ENCODE data around the gene DDAH2.
A peak's percentile ranks its signal among the peaks of the same experiment; 100 is the strongest.

The DDAH2 gene

DNA sequence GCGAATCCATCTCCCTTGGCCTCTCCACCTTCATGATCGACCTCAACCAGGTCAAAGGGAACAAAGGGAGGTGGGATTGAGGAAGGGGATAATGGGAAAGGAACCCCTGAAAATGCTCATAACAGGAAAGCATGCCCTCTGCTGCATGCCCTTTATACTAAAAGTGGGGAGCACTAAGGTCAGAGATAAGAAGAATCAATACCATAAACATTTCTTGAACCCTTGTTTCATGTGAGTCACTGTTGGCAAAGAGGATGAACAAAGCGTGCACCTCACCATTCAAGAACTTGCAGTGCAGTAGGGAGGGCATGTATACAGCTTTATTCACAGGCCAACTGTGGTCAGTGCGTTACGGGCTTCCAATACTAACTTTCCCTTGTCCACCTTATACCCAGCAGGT lies 31.7 kb upstream of the DDAH2 start:
- DNase-seq, result no peak

DNA sequence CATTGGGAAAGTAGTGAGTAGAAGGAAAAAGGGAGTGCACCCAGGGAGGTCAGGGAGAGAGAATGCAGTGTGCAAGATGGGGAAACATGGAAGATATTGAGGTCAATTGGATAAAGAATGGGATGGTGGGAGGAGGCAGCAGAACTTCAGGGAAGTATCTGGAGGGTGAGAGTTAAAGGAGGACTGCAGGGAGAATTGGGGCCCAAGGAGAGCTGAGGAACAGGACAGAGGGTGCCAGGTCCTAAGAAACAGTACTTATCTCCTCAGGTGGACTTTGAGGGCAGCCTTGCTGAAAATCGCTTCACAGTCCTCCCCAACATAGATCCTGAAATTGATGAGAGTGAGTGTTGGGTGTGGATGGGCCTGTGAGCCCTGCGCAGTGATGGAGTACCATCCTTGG lies 29.2 kb upstream of the DDAH2 start:
- no peak for DNase-seq

DNA sequence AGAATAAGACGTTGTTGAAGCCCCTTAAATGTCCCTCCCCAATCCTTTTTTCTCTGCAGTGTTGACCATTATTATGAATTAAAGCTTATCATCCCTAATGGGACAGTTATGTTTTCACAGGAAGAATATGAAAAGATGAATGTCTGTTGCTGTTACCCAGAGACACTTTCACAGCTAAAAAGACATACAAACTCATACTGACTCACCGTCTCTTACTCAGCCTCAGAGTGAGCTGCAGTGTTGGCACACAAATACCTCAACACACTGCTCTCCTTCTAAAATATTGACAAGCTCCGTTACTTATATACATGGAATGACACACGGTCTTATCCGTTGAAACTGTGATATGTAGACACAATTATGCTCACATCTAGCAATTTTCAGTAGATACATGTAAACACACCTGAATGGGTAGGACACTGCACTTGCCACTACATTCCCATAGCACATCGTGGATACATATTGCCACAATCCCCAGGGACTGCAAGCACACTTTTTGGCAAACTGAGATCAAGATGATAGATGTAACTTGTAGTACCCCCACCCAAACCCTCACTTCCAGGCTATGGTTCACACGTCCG lies 23.7 kb upstream of the DDAH2 start:
- no peak for DNase-seq

DNA sequence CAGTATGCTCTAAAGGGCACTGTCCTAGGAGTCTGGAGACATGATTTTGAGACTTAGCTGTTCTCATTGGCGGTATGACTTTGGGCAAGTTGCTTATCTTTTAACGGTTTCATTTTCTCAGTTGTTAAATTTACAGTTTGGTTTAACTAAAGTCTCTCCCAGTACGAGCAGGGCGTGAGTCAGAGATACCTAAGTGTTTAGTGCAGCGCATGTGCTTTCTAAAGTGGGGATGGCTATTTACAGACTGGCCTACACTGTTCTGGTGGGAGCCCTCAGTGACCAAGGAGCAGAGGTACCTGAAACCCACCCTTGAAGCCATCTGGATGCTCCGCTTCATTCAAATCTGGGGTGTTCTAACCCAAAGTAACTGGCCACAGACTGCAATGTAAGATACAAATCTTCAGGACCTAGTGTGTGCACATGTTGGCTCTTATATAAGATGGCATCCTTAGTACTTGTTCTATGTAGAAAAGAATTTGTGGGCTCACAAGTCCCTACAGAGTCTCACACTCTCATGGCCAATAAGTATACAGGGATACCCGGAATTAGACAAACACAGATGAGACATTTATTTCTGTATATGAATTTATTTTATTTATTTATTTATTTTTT lies 21.4 kb upstream of the DDAH2 start:
- DNase-seq, result no peak

DNA sequence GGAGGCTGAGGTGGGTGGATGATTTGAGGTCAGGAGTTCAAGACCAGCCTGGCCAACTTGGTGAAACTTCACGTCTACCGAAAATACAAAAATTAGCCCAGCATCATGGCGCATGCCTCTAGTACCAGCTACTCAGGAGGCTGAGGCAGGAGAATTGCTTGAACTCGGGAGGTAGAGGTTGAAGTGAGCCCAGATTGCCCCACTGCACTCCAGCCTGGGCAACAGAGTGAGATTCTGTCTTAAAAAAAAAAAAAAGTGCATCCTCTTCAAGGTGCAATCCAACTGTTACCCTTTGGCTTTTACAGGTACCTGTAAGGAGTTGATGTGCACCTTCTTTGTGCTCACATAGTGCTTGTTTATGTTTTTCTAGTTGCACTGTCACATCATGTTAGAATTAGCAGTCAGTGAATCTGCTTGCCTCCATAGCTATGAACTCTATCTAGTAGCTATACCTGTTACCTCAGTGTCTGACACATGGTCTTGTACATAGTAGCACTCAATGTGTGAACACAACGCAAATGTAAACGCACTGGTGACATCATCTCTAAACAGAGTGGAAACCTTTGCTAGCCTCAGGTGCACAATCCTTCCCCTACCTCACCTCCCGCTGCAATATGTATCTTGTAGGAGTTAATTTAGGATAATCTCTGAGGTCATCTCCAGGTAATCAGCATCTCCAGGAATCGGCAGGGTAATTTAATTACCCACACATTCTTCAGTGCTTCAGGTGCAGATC lies 20.4 kb upstream of the DDAH2 start:
- no peak for DNase-seq

DNA sequence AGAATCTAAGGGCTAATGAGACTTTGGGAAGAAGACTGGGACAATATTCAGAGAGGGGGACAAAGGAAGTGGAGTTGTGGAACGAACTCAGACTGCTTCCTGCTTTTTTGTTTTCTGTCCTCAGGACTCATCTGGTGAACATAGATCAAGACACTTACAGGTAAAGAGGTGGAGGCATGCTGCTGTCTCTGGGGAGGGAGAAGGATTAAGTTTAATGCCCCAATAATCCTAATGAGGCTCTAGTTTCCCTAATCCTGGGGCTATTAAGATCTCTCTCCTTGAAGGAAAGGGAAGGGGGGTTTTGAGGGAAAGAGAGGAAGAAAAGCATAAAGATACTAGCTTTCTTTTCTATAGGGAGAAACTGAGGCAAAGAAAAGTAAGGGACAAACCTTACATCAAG lies 15.3 kb upstream of the DDAH2 start:
- no peak for DNase-seq

DNA sequence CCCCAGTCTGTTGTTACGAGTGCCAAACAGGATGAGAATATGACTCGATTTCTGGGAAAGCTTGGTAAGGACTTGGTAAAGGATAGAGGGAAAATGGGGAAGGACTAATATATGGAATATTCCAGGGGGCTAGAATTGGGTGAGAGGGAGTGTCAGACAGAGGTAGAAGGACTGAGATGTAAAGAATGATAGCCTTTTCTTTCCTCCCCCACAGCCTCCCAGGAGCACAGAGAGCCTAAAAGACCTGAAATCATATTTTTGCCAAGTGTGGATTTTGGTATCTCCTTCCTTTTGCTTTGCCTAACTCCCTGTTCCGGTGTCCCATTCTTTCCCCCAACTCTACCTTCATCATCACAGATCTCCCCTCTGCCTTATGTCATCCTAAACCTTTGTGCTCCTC lies 13.8 kb upstream of the DDAH2 start:
- DNase-seq, result no peak

DNA sequence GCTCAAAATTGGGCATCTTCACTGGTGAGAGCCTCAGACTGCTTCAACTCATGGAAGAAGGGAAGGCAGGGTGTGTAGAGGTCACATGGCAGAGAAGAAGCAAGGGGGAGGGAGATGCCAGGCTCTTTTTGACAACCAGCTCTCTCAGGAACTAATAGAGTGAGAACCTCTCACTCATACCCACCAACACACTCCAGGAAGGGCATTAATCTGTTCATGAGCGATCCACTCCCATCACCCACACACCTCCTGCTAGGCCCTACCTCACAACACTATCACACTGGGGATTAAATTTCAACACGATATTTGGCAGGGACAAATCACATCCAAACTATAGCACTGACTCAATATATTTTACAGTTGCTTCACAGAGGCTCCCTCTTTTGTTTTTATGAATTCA lies 12.7 kb upstream of the DDAH2 start:
- DNase-seq, result no peak

DNA sequence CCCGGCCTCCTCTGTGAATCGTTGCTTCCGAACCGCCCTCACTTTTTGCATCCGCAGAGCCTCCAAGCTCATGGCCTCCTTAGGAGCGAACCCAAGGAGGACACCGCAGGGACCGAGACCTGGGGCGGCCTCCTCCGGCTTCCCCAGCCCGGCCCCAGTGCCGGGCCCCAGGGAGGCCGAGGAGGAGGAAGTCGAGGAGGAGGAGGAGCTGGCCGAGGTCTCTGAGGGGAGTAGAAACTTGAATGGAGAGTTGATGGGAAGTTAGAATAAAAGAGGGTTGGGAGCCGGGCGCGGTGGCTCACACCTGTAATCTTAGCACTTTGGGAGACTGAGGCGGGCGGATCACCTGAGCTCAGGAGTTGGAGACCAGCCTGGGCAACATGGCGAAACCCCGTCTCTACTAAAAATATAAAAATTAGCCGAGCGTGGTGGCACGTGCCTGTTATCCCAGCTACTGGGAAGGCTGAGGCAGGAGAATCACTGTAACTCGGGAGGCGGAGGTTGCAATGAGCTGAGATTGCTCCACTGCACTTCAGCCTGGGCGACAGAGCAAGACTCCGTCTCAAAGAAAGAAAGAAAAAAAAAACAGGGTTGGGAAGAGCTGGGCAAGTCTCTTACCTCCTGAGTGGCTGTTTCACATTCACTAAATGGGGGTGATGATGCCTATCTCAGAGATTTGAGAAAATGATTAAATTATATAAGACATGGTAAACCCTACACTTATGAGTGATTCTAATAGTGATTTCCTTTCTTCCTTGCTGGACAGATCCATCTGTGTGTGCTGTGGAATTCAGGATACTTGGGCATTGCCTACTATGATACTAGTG lies 11.5 kb upstream of the DDAH2 start:
- no peak for DNase-seq

DNA sequence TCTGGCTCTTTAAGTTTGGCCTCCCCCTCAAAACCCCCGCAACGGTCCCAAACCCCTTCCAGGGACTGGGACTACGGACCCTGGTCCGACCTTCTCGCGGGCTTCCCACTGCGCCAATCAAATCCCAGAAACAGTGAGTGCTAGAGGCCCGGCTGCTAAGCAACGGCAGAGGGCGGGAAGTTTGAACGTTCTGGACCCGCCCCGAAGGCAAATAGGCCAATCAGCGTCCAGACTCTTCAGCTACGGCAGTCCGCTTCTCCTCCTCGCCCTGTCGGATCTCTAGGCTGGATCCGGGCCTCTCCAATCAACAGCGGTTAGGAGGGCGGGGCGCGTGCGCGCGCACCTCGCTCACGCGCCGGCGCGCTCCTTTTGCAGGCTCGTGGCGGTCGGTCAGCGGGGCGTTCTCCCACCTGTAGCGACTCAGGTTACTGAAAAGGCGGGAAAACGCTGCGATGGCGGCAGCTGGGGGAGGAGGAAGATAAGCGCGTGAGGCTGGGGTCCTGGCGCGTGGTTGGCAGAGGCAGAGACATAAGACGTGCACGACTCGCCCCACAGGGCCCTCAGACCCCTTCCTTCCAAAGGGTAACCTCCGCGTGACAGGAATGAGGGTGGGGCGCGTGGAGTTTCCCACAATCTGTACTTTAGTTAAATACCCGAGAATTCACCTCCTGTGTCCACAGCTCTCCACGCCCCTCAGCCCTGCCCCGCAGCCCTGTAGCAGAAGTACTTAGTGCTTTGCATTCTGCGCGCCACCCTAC lies 10.7 kb upstream of the DDAH2 start, which contains the start of gene MSH5:
MSH5 (plus strand) TSS at position 367 of the 758 bp plus-strand sequence. CDS start 462 bp downstream, outside the sequence.
- peak; percentile 78 to 90 (median 87) for DNase-seq

DNA sequence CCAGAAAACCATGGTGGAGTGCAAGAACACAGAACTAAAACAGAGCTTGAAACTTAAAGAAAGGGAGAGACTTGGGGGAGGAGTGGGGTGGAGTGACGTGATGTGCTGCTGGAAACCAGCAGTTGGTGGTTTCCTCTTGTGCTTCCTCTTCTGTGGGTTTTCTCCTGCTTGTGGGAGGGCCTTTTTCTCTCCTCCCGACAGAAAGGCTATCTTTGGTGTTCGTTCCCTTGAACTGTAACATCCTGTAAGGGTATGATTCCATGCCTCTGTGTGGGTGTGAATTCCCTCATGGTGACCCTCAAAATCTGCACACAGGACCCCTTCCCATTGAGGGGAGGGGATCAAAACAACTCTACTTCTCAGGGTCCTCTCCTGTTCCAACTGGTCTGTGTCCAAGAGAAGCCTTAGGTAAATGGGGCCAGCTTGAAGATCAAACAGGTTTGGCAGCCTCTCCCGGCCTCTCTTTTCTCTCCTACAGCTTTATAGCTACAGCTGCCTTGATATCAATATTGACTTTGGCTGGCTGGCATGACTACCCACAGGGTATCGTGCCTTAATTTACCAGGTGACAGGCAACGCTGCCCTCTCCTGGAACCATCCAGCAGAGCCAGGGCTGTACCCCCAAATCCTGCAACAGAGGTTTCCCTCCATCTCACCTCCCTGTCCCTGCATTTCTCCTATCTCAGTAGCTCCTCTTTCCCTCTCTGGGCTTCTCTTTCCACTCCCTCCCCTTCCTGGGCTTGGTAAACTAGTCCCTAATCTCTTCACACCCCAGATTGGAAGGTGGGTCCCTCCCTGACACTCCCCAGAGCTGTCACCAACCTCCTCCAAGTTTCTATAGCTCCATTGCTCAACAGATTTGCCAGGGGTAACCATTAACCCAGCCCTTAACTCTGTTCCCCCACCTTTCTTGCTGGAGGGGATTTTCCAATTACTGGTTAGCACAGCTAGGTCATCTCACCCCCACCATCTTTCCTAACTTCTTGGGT lies 9.2 kb upstream of the DDAH2 start:
- peak in 2 of 4 experiments; percentile 25 to 27 for DNase-seq

DNA sequence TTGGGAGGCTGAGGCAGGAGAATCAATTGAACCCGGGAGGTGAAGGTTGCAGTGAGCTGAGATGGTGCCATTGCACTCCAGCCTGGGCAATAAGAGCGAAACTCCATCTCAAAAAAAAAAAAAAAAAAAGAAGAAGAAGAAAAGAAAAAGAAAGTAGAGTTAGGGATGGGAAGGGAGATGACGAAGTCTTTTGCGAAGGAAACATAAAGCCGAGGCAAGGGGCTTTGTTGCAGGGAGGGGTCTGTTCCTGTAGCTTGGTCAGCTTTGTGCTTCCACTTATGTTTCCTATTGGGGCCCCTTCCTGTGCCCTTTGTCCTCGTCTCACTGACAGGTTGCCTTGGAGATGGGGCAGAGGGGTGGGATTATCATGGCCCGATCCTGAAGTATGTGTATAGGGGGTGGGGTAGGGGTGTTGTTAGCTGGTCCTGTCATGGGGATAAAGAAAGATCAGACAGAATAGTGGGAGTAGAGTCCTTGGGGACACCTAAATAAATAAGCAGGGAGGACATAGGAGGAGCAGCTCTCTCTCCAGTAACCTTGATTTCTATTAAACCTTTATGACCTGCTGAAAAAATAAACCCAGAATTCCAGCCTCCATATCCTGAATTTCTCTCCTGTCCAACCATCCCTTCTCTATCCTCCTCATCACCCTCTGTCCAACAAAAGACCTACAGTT lies 8.4 kb upstream of the DDAH2 start:
- DNase-seq, result no peak

DNA sequence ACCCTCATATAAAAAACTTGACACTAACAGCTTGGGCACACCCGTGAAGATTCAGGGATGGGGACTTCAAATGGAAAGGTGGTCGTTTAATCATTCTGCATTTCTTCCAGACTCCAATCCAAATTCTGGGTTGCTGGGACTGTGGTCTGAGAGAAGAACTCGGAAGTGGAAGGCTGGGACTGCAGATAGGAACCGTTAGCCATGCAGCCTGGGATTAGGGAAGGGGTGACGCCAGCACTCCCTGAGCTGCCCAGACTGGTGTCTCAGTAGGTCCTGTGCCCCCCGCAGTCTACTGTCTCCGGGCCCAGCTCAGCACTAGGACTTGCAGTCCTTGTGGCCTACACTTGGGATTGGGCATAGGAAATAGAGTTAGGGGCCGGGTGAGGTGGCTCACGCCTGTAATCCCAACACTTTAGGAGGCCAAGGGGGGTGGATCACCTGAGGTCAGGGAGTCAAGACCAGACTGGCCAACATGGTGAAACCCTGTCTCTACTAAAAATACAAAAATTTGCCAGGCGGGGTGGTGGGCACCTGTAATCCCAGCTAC lies 7.7 kb upstream of the DDAH2 start:
- DNase-seq, result no peak

DNA sequence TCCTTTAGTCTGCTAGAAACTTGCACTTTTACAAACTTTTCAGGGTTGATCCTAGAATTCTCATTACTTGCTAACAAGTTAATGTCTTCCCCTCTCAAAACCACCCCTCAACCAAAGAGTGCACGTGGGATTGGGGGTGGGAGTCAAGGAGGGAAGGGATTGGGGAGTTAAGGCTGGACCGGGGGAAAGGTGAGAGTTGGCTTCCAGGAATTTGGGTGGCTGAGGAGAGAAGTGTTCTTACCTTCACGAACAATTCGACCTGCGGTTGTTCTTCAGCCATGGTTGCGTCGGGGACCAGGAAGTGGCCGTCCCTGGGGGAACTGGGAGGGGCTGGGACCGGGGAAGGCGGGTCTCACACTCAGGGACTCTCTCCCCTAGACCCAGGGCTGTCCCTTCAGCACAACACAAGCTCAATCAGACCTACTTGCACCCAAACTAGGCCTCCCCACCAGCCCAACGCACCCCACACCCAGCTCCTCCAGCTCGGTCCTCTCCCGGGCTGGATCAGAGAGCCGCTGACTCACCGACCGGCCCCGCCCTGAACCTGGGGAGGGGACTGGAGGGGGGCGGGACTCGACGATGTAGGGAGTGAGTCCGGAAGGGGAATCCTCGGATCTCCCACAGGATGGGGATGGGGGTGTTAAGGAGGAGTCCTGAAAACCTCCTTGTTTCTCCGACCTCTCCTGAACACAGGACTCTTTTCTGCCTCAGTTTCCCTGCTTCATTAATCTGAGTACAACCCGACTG lies 7.1 kb upstream of the DDAH2 start, which contains the start of gene CLIC1:
CLIC1 (minus strand) TSS at position 510 of the 747 bp plus-strand sequence; CDS start at position 280, 230 bp downstream.
- peak; percentile 23 to 57 (median 26) for DNase-seq

DNA sequence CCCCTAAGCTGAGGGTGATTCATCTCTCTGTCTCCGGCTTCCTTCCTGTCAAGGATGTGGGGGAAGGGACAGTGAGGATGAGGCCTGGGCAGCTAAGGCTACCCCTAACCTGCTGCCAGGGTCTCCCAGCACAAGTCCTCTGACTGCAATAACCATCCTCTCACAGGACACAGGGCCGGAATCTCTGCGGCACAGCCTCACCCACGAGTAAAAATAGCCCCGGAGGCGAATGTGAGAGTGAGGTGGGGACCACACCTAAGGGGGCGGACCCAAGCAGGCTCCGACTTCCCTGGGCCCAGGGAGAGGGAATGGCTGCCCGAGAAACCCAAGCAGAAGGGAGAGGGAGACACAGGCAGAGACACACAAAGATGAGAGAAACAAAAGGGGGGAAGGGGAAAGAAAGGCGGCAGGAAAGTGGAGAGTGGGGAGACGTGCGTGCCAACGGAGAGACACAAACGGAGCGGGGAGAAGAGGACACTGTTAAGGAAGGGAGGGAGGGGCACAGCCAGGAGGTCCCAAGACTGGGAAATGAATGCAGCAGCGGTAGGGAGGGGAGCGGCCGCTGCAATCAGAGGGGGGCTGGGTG lies 5.8 kb upstream of the DDAH2 start:
- DNase-seq, result peak in 1 of 4 experiments; percentile 18

DNA sequence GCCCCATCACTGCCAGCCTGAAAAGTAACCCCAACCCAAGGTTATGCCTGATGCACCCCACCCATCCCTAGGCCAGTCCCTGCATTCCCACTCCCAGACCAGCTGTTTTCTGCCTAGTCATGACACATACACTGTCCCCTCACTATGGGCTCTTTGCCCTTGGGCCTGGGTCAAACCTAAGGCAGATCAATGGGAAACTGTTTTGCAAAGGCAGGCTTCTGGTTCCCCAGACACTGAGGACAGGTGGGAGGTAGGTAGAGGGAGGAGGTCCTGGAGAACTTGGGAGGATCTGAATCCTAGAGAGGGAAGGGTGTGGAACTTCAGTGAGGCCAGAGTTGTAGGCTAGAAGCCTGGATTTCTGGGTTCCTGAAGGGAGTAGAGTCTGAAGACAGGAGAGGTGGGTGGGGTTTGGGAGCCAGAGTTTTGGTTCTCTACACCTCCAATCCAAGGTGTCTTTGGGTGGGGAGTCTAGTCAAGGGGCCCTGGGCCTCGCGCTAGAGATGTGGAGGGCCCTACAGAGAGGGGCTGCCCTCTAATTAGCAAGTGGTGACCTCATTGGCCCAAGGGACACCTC lies 5.2 kb upstream of the DDAH2 start:
- DNase-seq, result no peak

DNA sequence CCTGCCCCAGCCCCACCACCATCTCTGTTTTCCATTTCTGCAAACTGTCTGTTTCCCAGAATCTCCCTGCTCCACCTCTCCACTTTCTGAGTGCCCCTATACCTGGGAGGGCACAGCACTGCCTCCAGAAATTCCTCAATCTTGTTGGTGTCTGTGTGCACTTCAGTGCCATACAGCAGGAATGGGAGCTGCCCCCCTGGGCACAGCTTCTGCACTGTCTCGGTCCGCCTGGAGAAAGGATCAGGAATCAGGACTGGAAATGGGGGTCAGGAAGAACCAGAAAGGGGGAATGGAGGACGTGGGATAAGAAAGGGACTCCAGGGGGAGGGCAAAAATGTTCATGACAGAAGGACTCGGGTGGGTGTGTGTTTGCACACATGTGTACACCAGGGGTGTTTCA lies 4.6 kb upstream of the DDAH2 start:
- DNase-seq, result no peak

DNA sequence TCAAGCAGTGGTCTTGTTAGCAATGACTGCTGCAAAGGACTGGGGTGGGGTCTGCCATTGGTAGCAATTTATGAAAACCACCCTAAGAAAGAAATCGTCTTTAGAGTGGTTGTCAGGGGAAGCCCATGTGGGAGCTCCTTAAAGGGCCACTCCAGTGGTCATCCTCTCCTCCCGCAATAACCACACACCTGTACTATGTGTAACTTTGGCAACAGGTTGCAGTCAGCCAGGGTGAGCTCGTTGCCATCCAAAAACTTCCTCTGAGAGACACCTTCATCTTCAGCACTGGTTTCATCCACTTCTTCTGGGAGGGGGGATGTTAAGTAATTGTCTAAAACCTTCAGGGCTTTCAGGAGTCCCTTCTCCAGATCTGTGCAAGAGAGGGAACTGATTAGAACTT lies 2.9 kb upstream of the DDAH2 start:
- no peak for DNase-seq

DNA sequence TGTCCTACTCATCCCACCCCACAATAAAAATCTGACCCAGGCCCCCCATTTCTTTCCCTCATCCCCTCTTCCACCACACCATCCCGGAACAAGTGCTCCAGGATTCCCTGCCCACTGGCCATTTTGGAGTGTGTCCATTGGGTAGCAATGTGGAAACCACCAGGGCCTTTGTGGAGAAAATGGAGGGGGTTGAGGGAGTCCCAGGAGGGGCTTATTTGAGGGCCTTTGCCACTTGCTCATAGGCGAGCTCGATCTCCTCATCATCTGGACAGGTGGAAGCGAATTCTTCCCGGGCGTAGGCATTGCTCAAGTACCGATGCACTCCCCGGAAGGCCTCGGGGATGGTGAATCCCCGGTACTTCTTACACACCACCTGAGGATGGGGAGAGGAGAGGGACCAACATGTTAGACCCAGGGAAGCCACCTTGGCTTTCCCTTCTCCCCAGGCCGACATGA lies 1.6 kb upstream of the DDAH2 start:
- no peak for DNase-seq

Data from activated naive CD4-positive, alpha-beta T cell (primary cell).